ENCODE data around the gene NOP9.

- TF ChIP-seq POLR2A (conservative IDR thresholded peaks at IDR 0.05) (no peak), RERE (CRISPR knock-in tag; IDR thresholded peaks at IDR 0.05; ENCODE audit: borderline replicate concordance) (no peak), MLLT1 (IDR thresholded peaks at IDR 0.05) (no peak)
These were observed 11.3 kb downstream of the NOP9 start, which contains the start of gene LTB4R for GRCh38 chr14:24310646-24311604.
